ENCODE results near the gene ELAVL1.
"Not testable (repeated sequence)": the region's sequence is repeated elsewhere in the genome, so short reads cannot be mapped to it uniquely, and the experiment has no call there.

Gene ELAVL1

GRCh38 chr19:8044018-8044417, 38.6 kb upstream of the ELAVL1 start:
- H3K4me3 ChIP-seq (ENCODE audit: low read depth, low read length), result no peak overlapping the region
- TF ChIP-seq CTCF (IDR thresholded peaks at IDR 0.05; ENCODE audit: low read depth, low read length), result no peak

- no peak for TF ChIP-seq CTCF (IDR thresholded peaks at IDR 0.05; ENCODE audit: low read depth, low read length)
- H3K4me3 ChIP-seq (ENCODE audit: low read depth, low read length), result no peak overlapping the region
Observed at GRCh38 chr19:8042900-8043299, 37.5 kb upstream of the ELAVL1 start.

- no peak overlapping the region for H3K4me3 ChIP-seq (ENCODE audit: low read depth, low read length)
- no peak for TF ChIP-seq CTCF (IDR thresholded peaks at IDR 0.05; ENCODE audit: low read depth, low read length)
Observed at GRCh38 chr19:8041531-8041931, 36.1 kb upstream of the ELAVL1 start.

GRCh38 chr19:8039231-8039630, 33.8 kb upstream of the ELAVL1 start:
- TF ChIP-seq CTCF (IDR thresholded peaks at IDR 0.05; ENCODE audit: low read depth, low read length), result no peak
- no peak overlapping the region for H3K4me3 ChIP-seq (ENCODE audit: low read depth, low read length)

- no peak overlapping the region for H3K4me3 ChIP-seq (ENCODE audit: low read depth, low read length)
- no peak for TF ChIP-seq CTCF (IDR thresholded peaks at IDR 0.05; ENCODE audit: low read depth, low read length)
Observed at GRCh38 chr19:8038815-8039214, 33.4 kb upstream of the ELAVL1 start.

- no peak for TF ChIP-seq CTCF (IDR thresholded peaks at IDR 0.05; ENCODE audit: low read depth, low read length)
- no peak overlapping the region for H3K4me3 ChIP-seq (ENCODE audit: low read depth, low read length)
Observed at GRCh38 chr19:8036434-8037099, 31.1 kb upstream of the ELAVL1 start.

- no peak overlapping the region for H3K4me3 ChIP-seq (ENCODE audit: low read depth, low read length)
- no peak for TF ChIP-seq CTCF (IDR thresholded peaks at IDR 0.05; ENCODE audit: low read depth, low read length)
Observed at GRCh38 chr19:8034178-8034525, 28.7 kb upstream of the ELAVL1 start.

GRCh38 chr19:8033287-8034177, 28.1 kb upstream of the ELAVL1 start:
- H3K4me3 ChIP-seq (ENCODE audit: low read depth, low read length), result not testable (repeated sequence)

Measured in WI38 (cell line).